Hematopoietic multipotent progenitor cell treated with erythropoietin and hydrocortisone succinate and interleukin-3 and kit ligand, for 4 days (in vitro differentiated cells): Measurements from ENCODE around the gene GABBR1.

Source experiments
- DNase-seq: peaks from one replicate; pipeline ENCODE4 v3.0.0-alpha.2; 2015

The GABBR1 gene

GRCh38 chr6:29617782-29618554, 15.0 kb downstream of the GABBR1 start:
- peak; percentile 44 for DNase-seq

- no peak for DNase-seq
These were observed 21.6 kb downstream of the GABBR1 start for GRCh38 chr6:29611426-29611825.

- no peak for DNase-seq
These were observed 22.4 kb downstream of the GABBR1 start for GRCh38 chr6:29610540-29610939.

GRCh38 chr6:29608131-29608530, 24.9 kb downstream of the GABBR1 start:
- no peak for DNase-seq

- DNase-seq: no peak
These were observed 29.1 kb downstream of the GABBR1 start for GRCh38 chr6:29603930-29604329.

- no peak for DNase-seq
These were observed 29.5 kb downstream of the GABBR1 start for GRCh38 chr6:29603456-29603855.

GRCh38 chr6:29602564-29603361, 30.2 kb downstream of the GABBR1 start:
- DNase-seq: peak; percentile 73

GRCh38 chr6:29598172-29598747, 34.7 kb downstream of the GABBR1 start:
- no peak for DNase-seq

- no peak for DNase-seq
These were observed 35.8 kb downstream of the GABBR1 start for GRCh38 chr6:29597184-29597583.

- DNase-seq: no peak
These were observed 36.5 kb downstream of the GABBR1 start for GRCh38 chr6:29596381-29596900.

- peak; percentile 33 for DNase-seq
These were observed 39.7 kb downstream of the GABBR1 start for GRCh38 chr6:29593199-29593855.

- no peak for DNase-seq
These were observed 41.3 kb downstream of the GABBR1 start for GRCh38 chr6:29591677-29592076.

GRCh38 chr6:29590218-29590808, 42.7 kb downstream of the GABBR1 start:
- no peak for DNase-seq

- peak; percentile 77 for DNase-seq
These were observed 43.4 kb downstream of the GABBR1 start for GRCh38 chr6:29589423-29590048.

GRCh38 chr6:29584821-29585220, 48.2 kb downstream of the GABBR1 start, which contains the start of gene OR2H2:
Gene OR2H2 (plus strand): TSS chr6:29585121. CDS start chr6:29587945, 2,824 bp downstream.
- DNase-seq: no peak

- DNase-seq: no peak
These were observed 55.4 kb downstream of the GABBR1 start for GRCh38 chr6:29577544-29577943.

GRCh38 chr6:29576056-29576455, 56.9 kb downstream of the GABBR1 start:
- no peak for DNase-seq

GRCh38 chr6:29567991-29568390, 65.0 kb downstream of the GABBR1 start:
- no peak for DNase-seq

GRCh38 chr6:29567541-29567940, 65.4 kb downstream of the GABBR1 start:
- DNase-seq: no peak

- DNase-seq: no peak
These were observed 66.1 kb downstream of the GABBR1 start for GRCh38 chr6:29566856-29567255.

GRCh38 chr6:29564875-29565274, 68.1 kb downstream of the GABBR1 start:
- DNase-seq: no peak

- peak; percentile 52 for DNase-seq
These were observed 69.5 kb downstream of the GABBR1 start for GRCh38 chr6:29563435-29563965.
